Activated CD8-positive, alpha-beta memory T cell treated with anti-CD3 and anti-CD28 coated beads, Interleukin-2, amount 50 U/mL, for 24 hours (primary cell): ENCODE data around the gene ALOX12B.
"Not testable (repeated sequence)": the region's sequence is repeated elsewhere in the genome, so short reads cannot be mapped to it uniquely, and the experiment has no call there.

Experiments
- DNase-seq: peaks from one replicate; pipeline ENCODE4 v3.0.0-alpha.2; 2020; ENCODE audit errors: extremely low read depth

The ALOX12B gene

GRCh38 chr17:8044819-8045810, 42.4 kb downstream of the ALOX12B start:
- DNase-seq = no peak

GRCh38 chr17:8041979-8042378, 45.5 kb downstream of the ALOX12B start:
- no peak for DNase-seq

GRCh38 chr17:8041249-8041928, 46.1 kb downstream of the ALOX12B start:
- DNase-seq = no peak

GRCh38 chr17:8039611-8040168, 47.8 kb downstream of the ALOX12B start:
- no peak for DNase-seq

GRCh38 chr17:8038954-8039610, 48.4 kb downstream of the ALOX12B start, which contains the start of gene ALOX15B:
TSS of gene ALOX15B (plus strand) at chr17:8039059. CDS start at chr17:8039156, 97 bp downstream.
- no peak for DNase-seq

- DNase-seq = no peak
Measured at GRCh38 chr17:8032442-8032841, 55.1 kb downstream of the ALOX12B start.

- no peak for DNase-seq
Measured at GRCh38 chr17:8031950-8032349, 55.6 kb downstream of the ALOX12B start.

GRCh38 chr17:8031261-8031661, 56.3 kb downstream of the ALOX12B start:
- no peak for DNase-seq

GRCh38 chr17:8029121-8029520, 58.4 kb downstream of the ALOX12B start:
- no peak for DNase-seq

GRCh38 chr17:8025176-8025911, 62.2 kb downstream of the ALOX12B start:
- no peak for DNase-seq

GRCh38 chr17:8024161-8024560, 63.4 kb downstream of the ALOX12B start:
- DNase-seq = not testable (repeated sequence)
